Measurements from ENCODE around the gene TLE4.
"Not testable (repeated sequence)": the region's sequence is repeated elsewhere in the genome, so short reads cannot be mapped to it uniquely, and the experiment has no call there.

The TLE4 gene

GRCh38 chr9:79645110-79645509 lies 73.3 kb downstream of the TLE4 start:
- peaks cover 13% of the 10 kb centered on the region for H3K4me1 Mint-ChIP-seq
- CTCF ChIA-PET: no interaction called here
- DNase-seq: no peak
- peaks cover 28% of the 10 kb centered on the region for H3K36me3 Mint-ChIP-seq
- H3K27ac Mint-ChIP-seq: no peak overlapping the region
- H3K4me3 Mint-ChIP-seq: no peak overlapping the region
- no peaks in the 10 kb centered on the region for H3K27me3 Mint-ChIP-seq
- H3K9me3 Mint-ChIP-seq: peaks cover 21% of the 10 kb centered on the region

GRCh38 chr9:79646096-79646495 lies 74.3 kb downstream of the TLE4 start:
- Mint-ChIP-seq H3K27ac (no peak overlapping the region), H3K36me3 (peaks cover 26% of the 10 kb centered on the region), H3K9me3 (peaks cover 21% of the 10 kb centered on the region), H3K4me1 (peaks cover 5% of the 10 kb centered on the region), H3K27me3 (no peaks in the 10 kb centered on the region), H3K4me3 (no peak overlapping the region)
- DNase-seq: no peak
- CTCF ChIA-PET: no interaction called here

- no peaks in the 10 kb centered on the region for H3K27me3 Mint-ChIP-seq
- no peaks in the 10 kb centered on the region for H3K4me1 Mint-ChIP-seq
- H3K36me3 Mint-ChIP-seq: peaks cover 25% of the 10 kb centered on the region
- no peak for DNase-seq
- H3K9me3 Mint-ChIP-seq: no peaks in the 10 kb centered on the region
- CTCF ChIA-PET: interaction anchor here (0.7 kb wide), 1 partner anchor 264 kb away, joined by 3 read pairs; no protein-coding TSS in a partner anchor
- H3K4me3 Mint-ChIP-seq: no peak overlapping the region
- no peak overlapping the region for H3K27ac Mint-ChIP-seq
These were observed 79.6 kb downstream of the TLE4 start for GRCh38 chr9:79651251-79651795.

- Mint-ChIP-seq H3K9me3 (no peaks in the 10 kb centered on the region), H3K36me3 (peaks cover 33% of the 10 kb centered on the region), H3K27ac (no peak overlapping the region), H3K4me1 (no peaks in the 10 kb centered on the region), H3K4me3 (no peak overlapping the region), H3K27me3 (no peaks in the 10 kb centered on the region)
- CTCF ChIA-PET: no interaction called here
- DNase-seq: no peak
These were observed 80.8 kb downstream of the TLE4 start for GRCh38 chr9:79652598-79652997.

GRCh38 chr9:79654591-79655382 lies 83.0 kb downstream of the TLE4 start:
- peaks cover 38% of the 10 kb centered on the region for H3K36me3 Mint-ChIP-seq
- CTCF ChIA-PET, H3K27me3 Mint-ChIP-seq, H3K27ac Mint-ChIP-seq, H3K4me3 Mint-ChIP-seq, H3K9me3 Mint-ChIP-seq, H3K4me1 Mint-ChIP-seq, DNase-seq: not testable (repeated sequence)

- CTCF ChIA-PET: no interaction called here
- Mint-ChIP-seq H3K4me3 (no peak overlapping the region), H3K9me3 (no peaks in the 10 kb centered on the region), H3K27ac (no peak overlapping the region), H3K36me3 (peaks cover 36% of the 10 kb centered on the region), H3K4me1 (no peaks in the 10 kb centered on the region), H3K27me3 (no peaks in the 10 kb centered on the region)
- DNase-seq: no peak
These were observed 83.8 kb downstream of the TLE4 start for GRCh38 chr9:79655551-79655950.

- H3K27ac Mint-ChIP-seq: no peak overlapping the region
- no peak overlapping the region for H3K4me3 Mint-ChIP-seq
- H3K4me1 Mint-ChIP-seq: no peaks in the 10 kb centered on the region
- no peak for DNase-seq
- CTCF ChIA-PET: no interaction called here
- H3K27me3 Mint-ChIP-seq: no peaks in the 10 kb centered on the region
- no peaks in the 10 kb centered on the region for H3K9me3 Mint-ChIP-seq
- H3K36me3 Mint-ChIP-seq: peaks cover 36% of the 10 kb centered on the region
These were observed 84.4 kb downstream of the TLE4 start for GRCh38 chr9:79656169-79656568.

GRCh38 chr9:79657891-79658290 lies 86.1 kb downstream of the TLE4 start:
- Mint-ChIP-seq H3K36me3 (peaks cover 36% of the 10 kb centered on the region), H3K4me1 (peaks cover 9% of the 10 kb centered on the region), H3K27me3 (no peaks in the 10 kb centered on the region), H3K9me3 (no peaks in the 10 kb centered on the region), H3K27ac (no peak overlapping the region), H3K4me3 (no peak overlapping the region)
- CTCF ChIA-PET: no interaction called here
- no peak for DNase-seq

- no peak for DNase-seq
- H3K27ac Mint-ChIP-seq: no peak overlapping the region
- peaks cover 26% of the 10 kb centered on the region for H3K36me3 Mint-ChIP-seq
- H3K9me3 Mint-ChIP-seq: no peaks in the 10 kb centered on the region
- CTCF ChIA-PET: no interaction called here
- peaks cover 12% of the 10 kb centered on the region for H3K4me1 Mint-ChIP-seq
- no peaks in the 10 kb centered on the region for H3K27me3 Mint-ChIP-seq
- H3K4me3 Mint-ChIP-seq: no peak overlapping the region
These were observed 87.2 kb downstream of the TLE4 start for GRCh38 chr9:79658926-79659325.

- Mint-ChIP-seq H3K27ac (no peak overlapping the region), H3K4me1 (peaks cover 12% of the 10 kb centered on the region), H3K4me3 (no peak overlapping the region), H3K9me3 (no peaks in the 10 kb centered on the region), H3K36me3 (peaks cover 21% of the 10 kb centered on the region), H3K27me3 (no peaks in the 10 kb centered on the region)
- CTCF ChIA-PET: no interaction called here
- no peak for DNase-seq
These were observed 88.8 kb downstream of the TLE4 start for GRCh38 chr9:79660615-79661014.

- H3K36me3 Mint-ChIP-seq: peaks cover 17% of the 10 kb centered on the region
- H3K27ac Mint-ChIP-seq: no peak overlapping the region
- H3K27me3 Mint-ChIP-seq: no peaks in the 10 kb centered on the region
- peaks cover 14% of the 10 kb centered on the region for H3K4me1 Mint-ChIP-seq
- no peak for DNase-seq
- H3K4me3 Mint-ChIP-seq: no peak overlapping the region
- H3K9me3 Mint-ChIP-seq: no peaks in the 10 kb centered on the region
- CTCF ChIA-PET: no interaction called here
These were observed 89.5 kb downstream of the TLE4 start for GRCh38 chr9:79661279-79661678.

- Mint-ChIP-seq H3K27me3 (no peaks in the 10 kb centered on the region), H3K4me1 (peaks cover 14% of the 10 kb centered on the region), H3K4me3 (no peak overlapping the region), H3K9me3 (no peaks in the 10 kb centered on the region), H3K36me3 (peaks cover 13% of the 10 kb centered on the region), H3K27ac (no peak overlapping the region)
- no peak for DNase-seq
- CTCF ChIA-PET: no interaction called here
These were observed 90.2 kb downstream of the TLE4 start for GRCh38 chr9:79661886-79662536.

- Mint-ChIP-seq H3K36me3 (peaks cover 11% of the 10 kb centered on the region), H3K9me3 (no peaks in the 10 kb centered on the region), H3K4me3 (no peak overlapping the region), H3K4me1 (peaks cover 14% of the 10 kb centered on the region), H3K27ac (no peak overlapping the region), H3K27me3 (no peaks in the 10 kb centered on the region)
- no peak for DNase-seq
- CTCF ChIA-PET: no interaction called here
These were observed 90.8 kb downstream of the TLE4 start for GRCh38 chr9:79662537-79662956.

GRCh38 chr9:79663300-79663699 lies 91.5 kb downstream of the TLE4 start:
- peaks cover 9% of the 10 kb centered on the region for H3K36me3 Mint-ChIP-seq
- H3K27ac Mint-ChIP-seq: no peak overlapping the region
- CTCF ChIA-PET: interaction anchor here (0.7 kb wide), 1 partner anchor 26 kb away, joined by 3 read pairs; no protein-coding TSS in a partner anchor
- peaks cover 14% of the 10 kb centered on the region for H3K4me1 Mint-ChIP-seq
- H3K27me3 Mint-ChIP-seq: no peaks in the 10 kb centered on the region
- no peak for DNase-seq
- no peaks in the 10 kb centered on the region for H3K9me3 Mint-ChIP-seq
- no peak overlapping the region for H3K4me3 Mint-ChIP-seq

GRCh38 chr9:79663878-79664277 lies 92.1 kb downstream of the TLE4 start:
- H3K4me1 Mint-ChIP-seq: peaks cover 14% of the 10 kb centered on the region
- peaks cover 7% of the 10 kb centered on the region for H3K36me3 Mint-ChIP-seq
- no peak for DNase-seq
- no peaks in the 10 kb centered on the region for H3K27me3 Mint-ChIP-seq
- H3K4me3 Mint-ChIP-seq: no peak overlapping the region
- no peaks in the 10 kb centered on the region for H3K9me3 Mint-ChIP-seq
- CTCF ChIA-PET: no interaction called here
- no peak overlapping the region for H3K27ac Mint-ChIP-seq

All from activated naive CD4-positive, alpha-beta T cell treated with anti-CD3 and anti-CD28 coated beads, Interleukin-2, amount 10 ng/mL, durations not matched to agents 7 days and 5 days (primary cell).